ENCODE results near the gene SPATS2L.

- TF ChIP-seq CTCF (IDR thresholded peaks at IDR 0.05) = no peak
- no peak for TF ChIP-seq POLR2A (IDR thresholded peaks at IDR 0.05)
These were observed 14.5 kb downstream of the SPATS2L start for GRCh38 chr2:200320991-200321390.

Data from adrenal gland (tissue), 5 donors.